ENCODE measurements around the gene TOMT. TPM values are rescaled to one million over a fixed set of nuclear protein-coding genes. Genes with fewer than 3 reads are reported as not detected.
A peak's percentile ranks its signal among the peaks of the same experiment; 100 is the strongest.

The TOMT gene
- total RNA-seq, 1 donor from 2014 or later: not detected

GRCh38 chr11:72081184-72081644 is 24.5 kb upstream of the TOMT start:
- Mint-ChIP-seq H3K36me3 (ENCODE audit: low read depth) (no peaks in the 10 kb centered on the region), H3K4me3 (peak overlapping the region; percentile 96), H3K27ac (ENCODE audit: unreplicated experiment) (peak overlapping the region; percentile 99), H3K4me1 (peaks cover 44% of the 10 kb centered on the region), H3K27me3 (ENCODE audit: low read depth) (no peaks in the 10 kb centered on the region), H3K9me3 (no peaks in the 10 kb centered on the region)
- no peak for TF ChIP-seq CTCF (conservative IDR thresholded peaks at IDR 0.05)
- DNase-seq (ENCODE audit: low read depth, low spot score): no peak

- Mint-ChIP-seq H3K36me3 (ENCODE audit: low read depth) (no peaks in the 10 kb centered on the region), H3K27me3 (ENCODE audit: low read depth) (no peaks in the 10 kb centered on the region), H3K4me1 (peaks cover 42% of the 10 kb centered on the region), H3K4me3 (peak overlapping the region; percentile 73), H3K27ac (ENCODE audit: unreplicated experiment) (peak overlapping the region; percentile 81), H3K9me3 (no peaks in the 10 kb centered on the region)
- DNase-seq (ENCODE audit: low read depth, low spot score): no peak
- no peak for TF ChIP-seq CTCF (conservative IDR thresholded peaks at IDR 0.05)
Measured at GRCh38 chr11:72081821-72082453, 23.8 kb upstream of the TOMT start.

GRCh38 chr11:72083414-72083813 is 22.3 kb upstream of the TOMT start:
- Mint-ChIP-seq H3K36me3 (ENCODE audit: low read depth) (no peaks in the 10 kb centered on the region), H3K4me1 (peaks cover 33% of the 10 kb centered on the region), H3K4me3 (peak overlapping the region; percentile 65), H3K9me3 (no peaks in the 10 kb centered on the region), H3K27ac (ENCODE audit: unreplicated experiment) (no peak overlapping the region), H3K27me3 (ENCODE audit: low read depth) (no peaks in the 10 kb centered on the region)
- DNase-seq (ENCODE audit: low read depth, low spot score): no peak
- TF ChIP-seq CTCF (conservative IDR thresholded peaks at IDR 0.05): no peak

- no peak for DNase-seq (ENCODE audit: low read depth, low spot score)
- Mint-ChIP-seq H3K27ac (ENCODE audit: unreplicated experiment) (no peak overlapping the region), H3K27me3 (ENCODE audit: low read depth) (no peaks in the 10 kb centered on the region), H3K36me3 (ENCODE audit: low read depth) (no peaks in the 10 kb centered on the region), H3K4me1 (peaks cover 27% of the 10 kb centered on the region), H3K9me3 (no peaks in the 10 kb centered on the region), H3K4me3 (no peak overlapping the region)
- TF ChIP-seq CTCF (conservative IDR thresholded peaks at IDR 0.05): no peak
Measured at GRCh38 chr11:72084076-72084475, 21.6 kb upstream of the TOMT start.

GRCh38 chr11:72084965-72085364 is 20.8 kb upstream of the TOMT start:
- TF ChIP-seq CTCF (conservative IDR thresholded peaks at IDR 0.05): no peak
- Mint-ChIP-seq H3K4me3 (no peak overlapping the region), H3K27me3 (ENCODE audit: low read depth) (no peaks in the 10 kb centered on the region), H3K27ac (ENCODE audit: unreplicated experiment) (no peak overlapping the region), H3K36me3 (ENCODE audit: low read depth) (no peaks in the 10 kb centered on the region), H3K4me1 (peaks cover 23% of the 10 kb centered on the region), H3K9me3 (no peaks in the 10 kb centered on the region)
- no peak for DNase-seq (ENCODE audit: low read depth, low spot score)
